DOHH2 (cell line): ENCODE measurements around the gene RAN.
"Not testable (repeated sequence)": the region's sequence is repeated elsewhere in the genome, so short reads cannot be mapped to it uniquely, and the experiment has no call there.

Experiments used
- H3F3A ChIP-seq: fragments of 200-600 bp; sonication (generic), shearing (Covaris generic); 2 replicates; pipeline ENCODE4 v1.6.0; 2016; ENCODE audit warnings: antibody characterized with exemption, mild to moderate bottlenecking; ENCODE audit not compliant: control insufficient read depth, insufficient read depth
- H3K27ac ChIP-seq: fragments of 200-600 bp; sonication (generic); 2 replicates; pipeline ENCODE4 v1.5.1; 2014; ENCODE audit warnings: low read depth, mild to moderate bottlenecking, low read length, moderate library complexity
- H3K27me3 ChIP-seq: fragments of 200-600 bp; sonication (generic); 2 replicates; pipeline ENCODE4 v1.6.1; 2014; ENCODE audit warnings: mild to moderate bottlenecking, low read length, mixed read lengths; ENCODE audit not compliant: control insufficient read depth
- H3K36me3 ChIP-seq: fragments of 200-600 bp; sonication (generic); 2 replicates; pipeline ENCODE4 v1.6.1; 2014; ENCODE audit warnings: mild to moderate bottlenecking, low read length, moderate library complexity, mixed read lengths; ENCODE audit not compliant: control insufficient read depth
- H3K4me1 ChIP-seq: fragments of 200-600 bp; sonication (generic); 2 replicates; pipeline ENCODE4 v1.6.1; 2014; ENCODE audit warnings: mild to moderate bottlenecking, low read length, mixed read lengths; ENCODE audit not compliant: control insufficient read depth
- H3K4me2 ChIP-seq: fragments of 200-600 bp; sonication (generic); 2 replicates; pipeline ENCODE4 v1.6.0; 2014; ENCODE audit warnings: mild to moderate bottlenecking, low read length, moderate library complexity
- H3K4me3 ChIP-seq: fragments of 200-600 bp; sonication (generic); 2 replicates; pipeline ENCODE4 v1.5.1; 2014; ENCODE audit warnings: mild to moderate bottlenecking, low read length, mixed read lengths
- H3K79me2 ChIP-seq: fragments of 200-600 bp; sonication (generic); 2 replicates; pipeline ENCODE4 v1.6.1; 2014; ENCODE audit warnings: mild to moderate bottlenecking, low read length, mixed read lengths; ENCODE audit not compliant: control insufficient read depth
- H3K9me2 ChIP-seq: fragments of 200-600 bp; sonication (generic); replicated peaks from 2 replicates; pipeline ENCODE4 v1.6.1; 2014; ENCODE audit warnings: mild to moderate bottlenecking, low read length, mixed read lengths; ENCODE audit not compliant: control insufficient read depth
- H3K9me3 ChIP-seq: fragments of 200-600 bp; sonication (generic); 2 replicates; pipeline ENCODE4 v1.6.1; 2014; ENCODE audit warnings: antibody characterized with exemption, low read length, mixed read lengths; ENCODE audit not compliant: control insufficient read depth, insufficient read depth
- H4K20me1 ChIP-seq: fragments of 200-600 bp; sonication (generic); 2 replicates; pipeline ENCODE4 v1.6.0; 2014; ENCODE audit warnings: low read depth, mild to moderate bottlenecking, antibody characterized with exemption, low read length, moderate library complexity; ENCODE audit not compliant: control insufficient read depth, insufficient read depth
- EZH2phosphoT487 ChIP-seq: fragments of 200-600 bp; sonication (generic); IDR thresholded peaks from 2 replicates; pipeline ENCODE4 v1.6.1; 2017; ENCODE audit warnings: borderline replicate concordance, mild to moderate bottlenecking, antibody characterized with exemption, low read length, moderate library complexity, mixed read lengths
- TF ChIP-seq, protein P1 (sequence below): fragments of 200-600 bp; sonication (generic); IDR thresholded peaks from one replicate; pipeline ENCODE4 v1.5.1; 2014; ENCODE audit warnings: antibody characterized with exemption, mild to moderate bottlenecking, low read depth, low read length; ENCODE audit not compliant: poor library complexity, severe bottlenecking

RAN gene

DNA sequence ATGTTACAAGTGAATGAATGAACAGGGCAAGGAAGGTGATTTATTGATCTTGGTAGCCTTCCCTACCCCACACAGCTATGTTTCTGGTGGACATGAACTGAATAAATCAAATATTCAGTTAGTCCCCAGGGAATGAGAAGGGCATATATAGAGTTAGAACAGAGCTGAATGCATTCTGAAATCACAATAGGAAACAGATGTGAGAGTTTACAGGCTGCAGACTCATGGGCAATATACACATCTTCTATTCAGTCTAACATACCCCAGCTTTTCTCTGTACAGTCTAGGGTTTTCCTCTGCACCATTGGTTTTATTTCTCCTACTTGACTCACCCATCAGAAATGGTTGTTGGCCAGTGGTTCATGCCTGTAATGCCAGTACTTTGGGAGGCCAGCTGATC is 25.5 kb upstream of the RAN start:
- H3K4me2 ChIP-seq: no peak overlapping the region
- H3K27ac ChIP-seq: no peak overlapping the region
- H3K27me3 ChIP-seq: no peaks in the 10 kb centered on the region
- TF ChIP-seq EZH2phosphoT487: no peak
- TF ChIP-seq, protein P1, sequence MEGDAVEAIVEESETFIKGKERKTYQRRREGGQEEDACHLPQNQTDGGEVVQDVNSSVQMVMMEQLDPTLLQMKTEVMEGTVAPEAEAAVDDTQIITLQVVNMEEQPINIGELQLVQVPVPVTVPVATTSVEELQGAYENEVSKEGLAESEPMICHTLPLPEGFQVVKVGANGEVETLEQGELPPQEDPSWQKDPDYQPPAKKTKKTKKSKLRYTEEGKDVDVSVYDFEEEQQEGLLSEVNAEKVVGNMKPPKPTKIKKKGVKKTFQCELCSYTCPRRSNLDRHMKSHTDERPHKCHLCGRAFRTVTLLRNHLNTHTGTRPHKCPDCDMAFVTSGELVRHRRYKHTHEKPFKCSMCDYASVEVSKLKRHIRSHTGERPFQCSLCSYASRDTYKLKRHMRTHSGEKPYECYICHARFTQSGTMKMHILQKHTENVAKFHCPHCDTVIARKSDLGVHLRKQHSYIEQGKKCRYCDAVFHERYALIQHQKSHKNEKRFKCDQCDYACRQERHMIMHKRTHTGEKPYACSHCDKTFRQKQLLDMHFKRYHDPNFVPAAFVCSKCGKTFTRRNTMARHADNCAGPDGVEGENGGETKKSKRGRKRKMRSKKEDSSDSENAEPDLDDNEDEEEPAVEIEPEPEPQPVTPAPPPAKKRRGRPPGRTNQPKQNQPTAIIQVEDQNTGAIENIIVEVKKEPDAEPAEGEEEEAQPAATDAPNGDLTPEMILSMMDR: no peak
- H3K79me2 ChIP-seq: no peaks in the 10 kb centered on the region
- no peaks in the 10 kb centered on the region for H3K9me2 ChIP-seq
- H4K20me1 ChIP-seq: no peaks in the 10 kb centered on the region
- H3K36me3 ChIP-seq: no peaks in the 10 kb centered on the region
- no peaks in the 10 kb centered on the region for H3F3A ChIP-seq
- H3K4me3 ChIP-seq: no peak overlapping the region
- no peaks in the 10 kb centered on the region for H3K4me1 ChIP-seq
- H3K9me3 ChIP-seq: no peaks in the 10 kb centered on the region

DNA sequence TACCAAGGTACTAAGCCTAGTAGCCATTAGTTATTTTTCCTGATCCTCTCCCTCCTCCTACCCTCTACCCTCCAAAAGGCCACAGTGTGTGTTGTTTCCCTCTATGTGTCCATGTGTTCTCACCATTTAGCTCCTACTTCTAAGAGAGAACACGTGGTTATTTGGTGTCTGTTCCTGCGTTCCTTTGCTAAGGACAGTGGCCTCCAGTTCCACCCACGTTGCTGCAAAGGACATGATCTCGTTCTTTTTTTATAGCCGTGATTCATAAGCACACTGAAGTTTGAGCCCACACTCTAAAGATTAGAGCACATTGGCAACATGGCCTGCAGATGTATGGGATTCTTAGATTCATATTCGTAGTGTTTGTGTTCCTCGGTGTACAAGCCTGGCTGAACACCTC is 24.8 kb upstream of the RAN start:
- no peak for TF ChIP-seq EZH2phosphoT487
- TF ChIP-seq, protein P1: no peak
- Histone ChIP-seq H3K79me2 (no peaks in the 10 kb centered on the region), H3K27ac (no peak overlapping the region), H3K4me1 (no peaks in the 10 kb centered on the region), H3K9me2 (no peaks in the 10 kb centered on the region), H3K9me3 (no peaks in the 10 kb centered on the region), H3K27me3 (no peaks in the 10 kb centered on the region), H3F3A (no peaks in the 10 kb centered on the region), H3K36me3 (no peaks in the 10 kb centered on the region), H4K20me1 (no peaks in the 10 kb centered on the region), H3K4me3 (no peak overlapping the region), H3K4me2 (no peak overlapping the region)

DNA sequence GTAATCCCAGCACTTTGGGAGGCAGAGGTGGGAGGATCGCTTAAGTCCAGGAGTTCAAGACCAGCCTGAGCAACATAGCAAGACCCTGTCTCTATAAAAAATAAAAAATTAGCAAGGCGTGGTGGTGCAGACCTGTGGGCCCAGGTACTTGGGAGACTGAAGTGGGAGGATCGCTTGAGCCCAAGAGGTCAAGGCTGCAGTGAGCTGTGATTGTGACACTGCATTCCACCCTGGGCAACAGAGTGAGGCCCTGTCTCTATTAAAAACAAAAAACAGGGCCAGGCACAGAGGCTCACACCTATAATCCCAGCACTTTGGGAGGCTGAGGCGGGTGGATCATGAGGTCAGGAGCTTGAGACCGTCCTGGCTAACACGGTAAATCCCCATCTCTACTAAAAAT is 23.8 kb upstream of the RAN start:
- not testable (repeated sequence) for H3K36me3 ChIP-seq, H3K9me3 ChIP-seq, H3K4me3 ChIP-seq

DNA sequence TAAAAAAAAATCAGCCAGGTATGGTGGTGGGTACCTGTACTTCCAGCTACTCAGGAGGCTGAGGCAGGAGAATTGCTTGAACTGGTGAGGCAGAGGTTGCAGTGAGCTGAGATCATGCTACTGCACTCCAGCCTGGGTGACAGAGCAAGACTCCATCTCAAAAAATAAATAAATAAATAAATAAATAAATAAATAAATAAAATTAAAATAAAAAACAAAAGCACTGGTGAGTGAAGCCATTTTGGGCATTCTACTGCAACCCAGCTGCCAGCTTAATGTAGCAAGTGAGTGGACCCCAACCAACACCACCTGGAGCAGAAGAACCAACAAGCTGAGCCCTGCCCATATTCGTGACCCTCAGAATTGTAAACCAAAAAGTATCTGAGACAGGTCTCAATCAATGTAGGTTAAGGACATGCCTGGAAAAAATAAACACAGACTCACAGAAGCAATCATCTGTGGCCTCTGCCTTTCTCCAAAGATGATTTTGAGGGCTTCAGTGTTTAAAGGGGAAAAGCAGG is 23.0 kb upstream of the RAN start:
- H3K4me2 ChIP-seq, H3K4me1 ChIP-seq, H3K27ac ChIP-seq, H3K79me2 ChIP-seq, H3K9me3 ChIP-seq, H4K20me1 ChIP-seq, H3K4me3 ChIP-seq, H3F3A ChIP-seq, H3K27me3 ChIP-seq, H3K36me3 ChIP-seq, H3K9me2 ChIP-seq: not testable (repeated sequence)

More for the DNA sequence above, 23.8 kb upstream of the RAN start:
- H3K4me1 ChIP-seq, H3F3A ChIP-seq, H3K79me2 ChIP-seq, H3K9me2 ChIP-seq, H3K4me2 ChIP-seq, H3K27me3 ChIP-seq, H3K27ac ChIP-seq, H4K20me1 ChIP-seq: not testable (repeated sequence)
